Panc1 (cell line): Measurements from ENCODE around the gene MAP1LC3A.

ENCODE experiments used
- CTCF ChIP-seq: fragments of 450-650 bp; IDR thresholded peaks from 2 replicates; pipeline ENCODE4 v1.5.1; 2017; ENCODE audit warnings: mild to moderate bottlenecking
- POLR2AphosphoS5 ChIP-seq: IDR thresholded peaks from 2 replicates; pipeline ENCODE4 v1.6.1; 2012; ENCODE audit warnings: mild to moderate bottlenecking, low read depth, low read length, moderate library complexity

- TF ChIP-seq POLR2AphosphoS5: no peak
- TF ChIP-seq CTCF: no peak
Observed at GRCh38 chr20:34532320-34532719, 26.2 kb upstream of the MAP1LC3A start.
